ENCODE data around the gene TSPO. TPM values are rescaled to one million over a fixed set of nuclear protein-coding genes. Genes with fewer than 3 reads are reported as not detected.

The TSPO gene
- total and polyA plus RNA-seq, 2 of the 13 experiments (the other 11 are each of a cell fraction or from before 2014, with no cell fraction given), result 0.46 to 1.4 TPM

DNA sequence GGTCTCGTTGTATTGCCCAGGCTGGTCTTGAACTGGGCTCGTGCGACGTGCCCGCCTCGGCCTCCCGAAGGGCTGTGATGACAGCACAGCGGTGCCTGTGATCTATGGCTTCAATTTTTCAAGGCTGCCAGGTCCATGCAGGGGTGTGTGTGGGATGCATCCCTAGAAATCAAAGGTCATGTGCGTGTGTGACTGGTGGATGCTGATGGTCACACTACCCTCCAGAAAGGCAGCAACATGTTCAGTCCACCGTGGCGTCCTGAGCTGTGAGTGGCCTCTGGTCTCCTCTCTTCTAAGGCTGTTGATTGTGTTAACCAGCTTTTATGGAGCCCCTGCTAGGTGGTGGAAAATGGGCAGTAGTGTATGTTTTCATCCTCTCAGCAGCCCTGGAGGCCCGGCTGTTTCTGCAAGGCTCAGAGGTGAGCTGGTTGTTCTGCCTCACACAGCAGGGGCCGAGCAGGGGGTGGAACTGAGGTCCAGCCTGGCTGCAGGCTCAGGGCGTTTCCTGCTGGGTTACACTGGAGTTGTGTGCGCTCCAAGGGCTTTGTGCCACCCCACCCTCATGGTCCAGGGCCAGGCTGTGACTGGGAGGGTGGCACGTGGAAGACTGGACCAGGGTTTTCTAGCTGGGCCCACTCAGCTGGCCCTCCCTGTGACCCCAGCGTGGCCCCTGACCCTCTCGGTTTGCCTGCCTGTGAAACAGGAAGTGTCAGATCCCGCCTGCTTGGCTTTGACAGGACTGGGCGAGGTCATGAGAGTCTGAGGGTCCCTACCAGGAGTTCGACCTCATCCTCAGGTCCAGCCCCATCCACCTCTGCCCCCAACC lies 33.1 kb upstream of the TSPO start (continued):
- TF ChIP-seq, protein P1, sequence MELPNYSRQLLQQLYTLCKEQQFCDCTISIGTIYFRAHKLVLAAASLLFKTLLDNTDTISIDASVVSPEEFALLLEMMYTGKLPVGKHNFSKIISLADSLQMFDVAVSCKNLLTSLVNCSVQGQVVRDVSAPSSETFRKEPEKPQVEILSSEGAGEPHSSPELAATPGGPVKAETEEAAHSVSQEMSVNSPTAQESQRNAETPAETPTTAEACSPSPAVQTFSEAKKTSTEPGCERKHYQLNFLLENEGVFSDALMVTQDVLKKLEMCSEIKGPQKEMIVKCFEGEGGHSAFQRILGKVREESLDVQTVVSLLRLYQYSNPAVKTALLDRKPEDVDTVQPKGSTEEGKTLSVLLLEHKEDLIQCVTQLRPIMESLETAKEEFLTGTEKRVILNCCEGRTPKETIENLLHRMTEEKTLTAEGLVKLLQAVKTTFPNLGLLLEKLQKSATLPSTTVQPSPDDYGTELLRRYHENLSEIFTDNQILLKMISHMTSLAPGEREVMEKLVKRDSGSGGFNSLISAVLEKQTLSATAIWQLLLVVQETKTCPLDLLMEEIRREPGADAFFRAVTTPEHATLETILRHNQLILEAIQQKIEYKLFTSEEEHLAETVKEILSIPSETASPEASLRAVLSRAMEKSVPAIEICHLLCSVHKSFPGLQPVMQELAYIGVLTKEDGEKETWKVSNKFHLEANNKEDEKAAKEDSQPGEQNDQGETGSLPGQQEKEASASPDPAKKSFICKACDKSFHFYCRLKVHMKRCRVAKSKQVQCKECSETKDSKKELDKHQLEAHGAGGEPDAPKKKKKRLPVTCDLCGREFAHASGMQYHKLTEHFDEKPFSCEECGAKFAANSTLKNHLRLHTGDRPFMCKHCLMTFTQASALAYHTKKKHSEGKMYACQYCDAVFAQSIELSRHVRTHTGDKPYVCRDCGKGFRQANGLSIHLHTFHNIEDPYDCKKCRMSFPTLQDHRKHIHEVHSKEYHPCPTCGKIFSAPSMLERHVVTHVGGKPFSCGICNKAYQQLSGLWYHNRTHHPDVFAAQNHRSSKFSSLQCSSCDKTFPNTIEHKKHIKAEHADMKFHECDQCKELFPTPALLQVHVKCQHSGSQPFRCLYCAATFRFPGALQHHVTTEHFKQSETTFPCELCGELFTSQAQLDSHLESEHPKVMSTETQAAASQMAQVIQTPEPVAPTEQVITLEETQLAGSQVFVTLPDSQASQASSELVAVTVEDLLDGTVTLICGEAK (IDR thresholded peaks at IDR 0.05), result no peak
- TF ChIP-seq, protein P1 (CRISPR knock-in tag; IDR thresholded peaks at IDR 0.05), result 0 out of 2 replicates have a peak, but pooled peaks have one; percentile 20
- TF ChIP-seq ZNF780A (CRISPR knock-in tag; IDR thresholded peaks at IDR 0.05) (no peak), ZSCAN25 (CRISPR knock-in tag; IDR thresholded peaks at IDR 0.05) (peak; percentile 92), NR1H2 (CRISPR knock-in tag; IDR thresholded peaks at IDR 0.05; ENCODE audit: borderline replicate concordance, low read depth) (no peak), MBD4 (IDR thresholded peaks at IDR 0.05; ENCODE audit: borderline replicate concordance, low read length) (no peak), ZNF333 (CRISPR knock-in tag; IDR thresholded peaks at IDR 0.05; ENCODE audit: borderline replicate concordance) (0 out of 2 replicates have a peak, but pooled peaks have one; percentile 13), ZNF749 (CRISPR knock-in tag; IDR thresholded peaks at IDR 0.05; ENCODE audit: borderline replicate concordance) (no peak), ELF1 (CRISPR knock-in tag; IDR thresholded peaks at IDR 0.05) (peak; percentile 25; the same call in 1 of the 2 replicates), GPBP1L1 (CRISPR knock-in tag; IDR thresholded peaks at IDR 0.05) (no peak), SNAPC2 (CRISPR knock-in tag; IDR thresholded peaks at IDR 0.05) (no peak), ZMYM3 (CRISPR knock-in tag; IDR thresholded peaks at IDR 0.05) (0 out of 2 replicates have a peak, but pooled peaks have one; percentile 17), LCORL (IDR thresholded peaks at IDR 0.05) (no peak), LCORL (CRISPR knock-in tag; IDR thresholded peaks at IDR 0.05) (no peak), ZNF44 (CRISPR knock-in tag; IDR thresholded peaks at IDR 0.05) (no peak), HIVEP1 (CRISPR knock-in tag; IDR thresholded peaks at IDR 0.05) (0 out of 2 replicates have a peak, but pooled peaks have one; percentile 19)
- TF ChIP-seq, protein P2, sequence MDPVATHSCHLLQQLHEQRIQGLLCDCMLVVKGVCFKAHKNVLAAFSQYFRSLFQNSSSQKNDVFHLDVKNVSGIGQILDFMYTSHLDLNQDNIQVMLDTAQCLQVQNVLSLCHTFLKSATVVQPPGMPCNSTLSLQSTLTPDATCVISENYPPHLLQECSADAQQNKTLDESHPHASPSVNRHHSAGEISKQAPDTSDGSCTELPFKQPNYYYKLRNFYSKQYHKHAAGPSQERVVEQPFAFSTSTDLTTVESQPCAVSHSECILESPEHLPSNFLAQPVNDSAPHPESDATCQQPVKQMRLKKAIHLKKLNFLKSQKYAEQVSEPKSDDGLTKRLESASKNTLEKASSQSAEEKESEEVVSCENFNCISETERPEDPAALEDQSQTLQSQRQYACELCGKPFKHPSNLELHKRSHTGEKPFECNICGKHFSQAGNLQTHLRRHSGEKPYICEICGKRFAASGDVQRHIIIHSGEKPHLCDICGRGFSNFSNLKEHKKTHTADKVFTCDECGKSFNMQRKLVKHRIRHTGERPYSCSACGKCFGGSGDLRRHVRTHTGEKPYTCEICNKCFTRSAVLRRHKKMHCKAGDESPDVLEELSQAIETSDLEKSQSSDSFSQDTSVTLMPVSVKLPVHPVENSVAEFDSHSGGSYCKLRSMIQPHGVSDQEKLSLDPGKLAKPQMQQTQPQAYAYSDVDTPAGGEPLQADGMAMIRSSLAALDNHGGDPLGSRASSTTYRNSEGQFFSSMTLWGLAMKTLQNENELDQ (CRISPR knock-in tag; IDR thresholded peaks at IDR 0.05; ENCODE audit: borderline replicate concordance), result no peak

Data from HepG2 (cell line).